ENCODE measurements around the gene SLC38A10.

DNA sequence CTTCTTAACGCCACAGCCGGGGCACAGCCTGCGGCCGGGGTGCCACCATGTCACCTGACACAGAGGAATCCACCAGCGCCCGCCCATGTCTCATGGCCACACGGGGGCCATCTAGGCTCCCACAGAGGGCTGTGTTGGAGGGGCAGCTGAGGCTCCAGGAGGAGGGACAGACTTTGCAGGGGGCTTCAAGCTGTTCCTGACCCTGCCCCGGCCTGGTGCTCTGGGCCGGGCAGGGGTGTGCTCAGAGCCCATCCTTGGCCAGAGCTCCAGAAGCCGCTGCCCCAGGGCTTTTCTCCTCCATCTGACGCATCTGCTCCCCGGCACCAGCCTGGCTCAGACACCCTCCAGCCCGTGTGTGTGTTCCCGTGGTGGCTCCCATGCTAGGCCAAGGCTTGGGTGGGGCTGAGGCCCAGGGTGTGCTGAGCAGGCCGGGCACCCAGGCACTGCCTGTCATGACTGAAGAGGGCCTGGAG, 7.8 kb upstream of the SLC38A10 start:
- TF ChIP-seq, protein P1, sequence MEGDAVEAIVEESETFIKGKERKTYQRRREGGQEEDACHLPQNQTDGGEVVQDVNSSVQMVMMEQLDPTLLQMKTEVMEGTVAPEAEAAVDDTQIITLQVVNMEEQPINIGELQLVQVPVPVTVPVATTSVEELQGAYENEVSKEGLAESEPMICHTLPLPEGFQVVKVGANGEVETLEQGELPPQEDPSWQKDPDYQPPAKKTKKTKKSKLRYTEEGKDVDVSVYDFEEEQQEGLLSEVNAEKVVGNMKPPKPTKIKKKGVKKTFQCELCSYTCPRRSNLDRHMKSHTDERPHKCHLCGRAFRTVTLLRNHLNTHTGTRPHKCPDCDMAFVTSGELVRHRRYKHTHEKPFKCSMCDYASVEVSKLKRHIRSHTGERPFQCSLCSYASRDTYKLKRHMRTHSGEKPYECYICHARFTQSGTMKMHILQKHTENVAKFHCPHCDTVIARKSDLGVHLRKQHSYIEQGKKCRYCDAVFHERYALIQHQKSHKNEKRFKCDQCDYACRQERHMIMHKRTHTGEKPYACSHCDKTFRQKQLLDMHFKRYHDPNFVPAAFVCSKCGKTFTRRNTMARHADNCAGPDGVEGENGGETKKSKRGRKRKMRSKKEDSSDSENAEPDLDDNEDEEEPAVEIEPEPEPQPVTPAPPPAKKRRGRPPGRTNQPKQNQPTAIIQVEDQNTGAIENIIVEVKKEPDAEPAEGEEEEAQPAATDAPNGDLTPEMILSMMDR (IDR thresholded peaks at IDR 0.05 in 2 of 3, conservative IDR thresholded peaks at IDR 0.05 in 1 of 3; ENCODE audit: borderline replicate concordance in 1 of 3, insufficient read depth in 1 of 3, low read depth in 2 of 3, low read length in 2 of 3) = peak in 2 of 3 experiments; percentile 31 to 38; a peak in 2 of 6 replicates
- no peak for TF ChIP-seq EZH2 (IDR thresholded peaks at IDR 0.05)
- TF ChIP-seq YY1 (IDR thresholded peaks at IDR 0.05; ENCODE audit: extremely low read depth, insufficient replicate concordance, low read depth, low read length) = no peak
- no peak for TF ChIP-seq POLR2A (IDR thresholded peaks at IDR 0.05; ENCODE audit: borderline replicate concordance, extremely low read depth, insufficient read depth, insufficient read length)
- TF ChIP-seq, protein P2, sequence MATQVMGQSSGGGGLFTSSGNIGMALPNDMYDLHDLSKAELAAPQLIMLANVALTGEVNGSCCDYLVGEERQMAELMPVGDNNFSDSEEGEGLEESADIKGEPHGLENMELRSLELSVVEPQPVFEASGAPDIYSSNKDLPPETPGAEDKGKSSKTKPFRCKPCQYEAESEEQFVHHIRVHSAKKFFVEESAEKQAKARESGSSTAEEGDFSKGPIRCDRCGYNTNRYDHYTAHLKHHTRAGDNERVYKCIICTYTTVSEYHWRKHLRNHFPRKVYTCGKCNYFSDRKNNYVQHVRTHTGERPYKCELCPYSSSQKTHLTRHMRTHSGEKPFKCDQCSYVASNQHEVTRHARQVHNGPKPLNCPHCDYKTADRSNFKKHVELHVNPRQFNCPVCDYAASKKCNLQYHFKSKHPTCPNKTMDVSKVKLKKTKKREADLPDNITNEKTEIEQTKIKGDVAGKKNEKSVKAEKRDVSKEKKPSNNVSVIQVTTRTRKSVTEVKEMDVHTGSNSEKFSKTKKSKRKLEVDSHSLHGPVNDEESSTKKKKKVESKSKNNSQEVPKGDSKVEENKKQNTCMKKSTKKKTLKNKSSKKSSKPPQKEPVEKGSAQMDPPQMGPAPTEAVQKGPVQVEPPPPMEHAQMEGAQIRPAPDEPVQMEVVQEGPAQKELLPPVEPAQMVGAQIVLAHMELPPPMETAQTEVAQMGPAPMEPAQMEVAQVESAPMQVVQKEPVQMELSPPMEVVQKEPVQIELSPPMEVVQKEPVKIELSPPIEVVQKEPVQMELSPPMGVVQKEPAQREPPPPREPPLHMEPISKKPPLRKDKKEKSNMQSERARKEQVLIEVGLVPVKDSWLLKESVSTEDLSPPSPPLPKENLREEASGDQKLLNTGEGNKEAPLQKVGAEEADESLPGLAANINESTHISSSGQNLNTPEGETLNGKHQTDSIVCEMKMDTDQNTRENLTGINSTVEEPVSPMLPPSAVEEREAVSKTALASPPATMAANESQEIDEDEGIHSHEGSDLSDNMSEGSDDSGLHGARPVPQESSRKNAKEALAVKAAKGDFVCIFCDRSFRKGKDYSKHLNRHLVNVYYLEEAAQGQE (IDR thresholded peaks at IDR 0.05; ENCODE audit: low read depth) = no peak
- TF ChIP-seq POLR2AphosphoS5 (IDR thresholded peaks at IDR 0.05; ENCODE audit: low read depth, low read length) = no peak
- TF ChIP-seq CBX3 (IDR thresholded peaks at IDR 0.05; ENCODE audit: low read depth) = no peak
- TF ChIP-seq RAD21 (IDR thresholded peaks at IDR 0.05; ENCODE audit: low read depth) = peak; percentile 70
- TF ChIP-seq TCF7L2 (IDR thresholded peaks at IDR 0.05; ENCODE audit: borderline replicate concordance, extremely low read depth, insufficient read depth, insufficient read length) = no peak
- TF ChIP-seq ZFX (IDR thresholded peaks at IDR 0.05) = peak; percentile 25; the same call in 1 of the 2 replicates
- no peak for TF ChIP-seq SRF (IDR thresholded peaks at IDR 0.05; ENCODE audit: low read depth)
- no peak for TF ChIP-seq EZH2phosphoT487 (IDR thresholded peaks at IDR 0.05; ENCODE audit: borderline replicate concordance)
- TF ChIP-seq SIN3A (IDR thresholded peaks at IDR 0.05; ENCODE audit: low read depth) = no peak
- TF ChIP-seq, protein P3, sequence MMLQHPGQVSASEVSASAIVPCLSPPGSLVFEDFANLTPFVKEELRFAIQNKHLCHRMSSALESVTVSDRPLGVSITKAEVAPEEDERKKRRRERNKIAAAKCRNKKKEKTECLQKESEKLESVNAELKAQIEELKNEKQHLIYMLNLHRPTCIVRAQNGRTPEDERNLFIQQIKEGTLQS (IDR thresholded peaks at IDR 0.05) = no peak
